Stimulated activated CD8-positive, alpha-beta memory T cell treated with anti-CD3 and anti-CD28 coated beads, Interleukin-7, amount 100 ng/mL, for 48 hours (primary cell): ENCODE measurements around the gene WDR5.
A peak's percentile ranks its signal among the peaks of the same experiment; 100 is the strongest.
"Not testable (repeated sequence)": the region's sequence is repeated elsewhere in the genome, so short reads cannot be mapped to it uniquely, and the experiment has no call there.

Experiments used
- DNase-seq, 2 donors: peaks; one replicate each; pipeline ENCODE4 v3.0.0-alpha.2; 2020; ENCODE audit warnings: low read depth in 1 of 2; ENCODE audit errors: extremely low read depth in 1 of 2

The WDR5 gene

DNA sequence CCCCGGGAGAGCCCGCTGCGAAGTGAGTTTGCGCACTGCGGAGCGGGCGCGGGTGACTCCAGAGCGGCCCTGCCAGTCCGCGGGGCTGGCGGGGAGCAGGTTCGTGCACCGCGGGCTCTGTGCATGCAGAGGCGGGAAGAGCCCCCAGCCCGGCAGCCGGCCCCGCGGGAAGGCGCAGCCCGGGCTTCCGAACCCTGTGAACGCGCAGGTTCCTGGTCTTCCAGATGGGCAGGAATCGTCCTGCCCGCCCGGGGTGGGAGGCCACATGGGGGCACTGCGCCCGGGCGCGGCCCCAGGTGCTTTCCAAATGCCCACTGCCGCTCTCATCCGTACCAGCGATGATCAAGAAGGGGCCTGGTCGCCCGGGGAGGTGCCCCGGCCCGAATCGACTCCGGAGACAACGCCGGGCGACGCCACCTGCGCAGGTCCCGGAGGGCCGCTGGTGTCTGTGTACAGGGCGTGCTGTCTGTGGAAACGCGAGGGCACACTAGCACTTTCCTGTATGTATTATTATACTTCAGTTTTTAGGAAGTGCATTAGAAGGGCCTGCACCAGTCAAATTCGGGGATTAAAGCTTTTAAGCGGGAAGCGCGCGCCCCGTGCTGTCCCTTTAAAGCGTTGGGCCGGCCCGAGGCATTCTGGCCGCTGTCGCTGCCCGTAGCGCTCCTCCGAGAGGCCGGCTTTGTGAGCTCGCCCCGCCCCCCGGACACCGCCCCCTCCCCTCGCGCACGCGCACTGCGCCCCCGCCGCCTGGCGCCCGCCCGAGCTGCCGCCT is at the start of gene WDR5:
Gene WDR5 (plus strand): TSS at position 740 of the 775 bp plus-strand sequence. CDS start 3,796 bp downstream, outside the sequence.
- peak; percentile 75 to 86 for DNase-seq

GRCh38 chr9:134088063-134088725 is 47.7 kb upstream of the WDR5 start:
- no peak for DNase-seq

DNA sequence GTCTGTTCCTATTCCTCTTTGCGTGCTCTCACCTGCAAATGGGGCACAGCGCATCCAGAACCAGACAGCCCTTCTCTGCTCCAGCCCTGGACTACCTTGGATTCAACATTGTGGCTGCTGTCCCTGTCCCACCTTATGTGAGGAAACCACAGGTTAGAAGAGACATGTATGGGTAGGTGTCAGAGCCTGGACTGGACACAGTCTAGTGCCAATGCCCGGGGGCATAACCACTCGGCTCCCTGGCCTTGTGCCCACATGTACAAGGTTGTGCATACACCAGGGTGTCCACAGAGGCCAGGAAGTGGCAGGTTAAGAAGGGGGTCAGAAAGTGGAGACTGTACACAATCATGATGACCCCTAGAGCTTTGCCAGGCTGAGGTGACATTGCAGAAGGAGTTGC is 45.9 kb upstream of the WDR5 start:
- no peak for DNase-seq

DNA sequence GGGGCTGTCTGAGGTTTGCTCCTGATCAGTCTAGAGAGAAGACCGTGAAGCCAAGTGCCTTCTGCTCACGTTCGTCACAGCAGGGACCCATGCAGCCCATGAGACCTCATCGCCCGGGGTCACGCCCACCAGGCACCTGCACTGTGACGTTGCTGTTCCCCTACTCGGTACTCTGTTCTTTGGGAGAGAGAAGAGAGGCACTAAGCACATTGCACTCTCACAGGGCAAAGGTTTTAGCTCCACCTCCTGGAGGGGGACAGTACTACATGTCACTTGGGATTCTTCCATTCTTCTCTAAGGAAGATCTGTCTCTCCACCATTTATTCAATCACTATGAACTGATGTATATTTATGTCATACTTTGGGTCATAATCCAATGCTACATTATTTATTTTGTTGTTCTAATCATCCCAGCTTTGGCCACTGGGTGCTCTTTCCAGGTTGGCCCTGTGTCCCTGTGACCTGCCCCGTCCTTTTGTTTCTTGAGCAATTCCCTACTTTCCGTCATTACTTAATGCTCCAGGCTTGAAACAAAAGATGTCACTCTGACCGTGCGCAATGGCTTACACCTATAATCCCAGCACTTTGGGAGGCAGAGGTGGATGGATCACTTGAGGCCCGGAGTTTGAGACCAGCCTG is 36.6 kb upstream of the WDR5 start:
- peak in 1 of 2 donors; percentile 37 for DNase-seq

DNA sequence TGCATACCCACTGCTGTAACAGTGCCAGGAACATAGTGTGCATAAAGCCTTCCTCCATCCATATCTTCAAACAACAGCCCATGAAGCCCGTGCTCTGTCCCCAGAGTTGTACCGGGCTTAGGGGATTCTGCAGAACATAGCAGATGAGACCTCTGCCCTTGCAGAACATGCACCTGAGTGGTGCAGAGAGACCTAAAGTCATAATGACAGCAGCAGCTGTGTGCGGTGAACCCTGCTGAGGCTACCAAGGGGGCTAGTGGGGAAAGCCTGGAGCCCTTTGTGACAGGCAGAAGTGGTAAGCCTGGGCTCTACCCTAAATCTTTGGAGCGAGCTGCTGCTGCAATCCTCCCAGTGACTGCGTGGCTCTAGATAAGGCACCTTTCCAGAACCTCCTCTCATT is 35.8 kb upstream of the WDR5 start:
- no peak for DNase-seq

GRCh38 chr9:134101133-134101532 is 34.7 kb upstream of the WDR5 start:
- DNase-seq = not testable (repeated sequence)

DNA sequence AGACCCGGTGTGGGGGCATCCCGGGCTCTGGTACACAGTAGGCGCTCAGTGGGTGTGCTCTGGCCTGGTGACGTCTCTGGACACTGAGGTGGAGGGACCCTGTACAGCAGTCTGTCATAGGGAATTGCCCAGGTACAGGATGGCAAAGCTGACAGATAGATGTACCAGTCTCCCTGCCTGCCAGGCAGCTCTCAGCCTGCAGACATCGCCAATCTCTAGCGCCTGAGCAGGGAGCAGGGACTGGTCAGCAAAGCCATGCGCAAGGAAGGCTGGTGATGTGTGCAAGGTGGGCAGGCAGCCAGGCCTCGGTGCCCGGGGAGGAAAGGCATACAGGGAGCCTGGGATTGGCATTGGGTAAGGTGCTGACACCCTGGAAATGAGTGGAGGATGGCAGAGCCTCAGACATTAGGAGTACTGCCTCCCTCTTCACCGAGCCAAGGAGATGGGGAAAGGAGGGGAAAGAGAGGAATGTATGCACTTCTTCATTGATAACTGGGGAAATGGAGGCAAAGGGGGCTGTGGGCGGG is 34.2 kb upstream of the WDR5 start:
- DNase-seq = no peak

DNA sequence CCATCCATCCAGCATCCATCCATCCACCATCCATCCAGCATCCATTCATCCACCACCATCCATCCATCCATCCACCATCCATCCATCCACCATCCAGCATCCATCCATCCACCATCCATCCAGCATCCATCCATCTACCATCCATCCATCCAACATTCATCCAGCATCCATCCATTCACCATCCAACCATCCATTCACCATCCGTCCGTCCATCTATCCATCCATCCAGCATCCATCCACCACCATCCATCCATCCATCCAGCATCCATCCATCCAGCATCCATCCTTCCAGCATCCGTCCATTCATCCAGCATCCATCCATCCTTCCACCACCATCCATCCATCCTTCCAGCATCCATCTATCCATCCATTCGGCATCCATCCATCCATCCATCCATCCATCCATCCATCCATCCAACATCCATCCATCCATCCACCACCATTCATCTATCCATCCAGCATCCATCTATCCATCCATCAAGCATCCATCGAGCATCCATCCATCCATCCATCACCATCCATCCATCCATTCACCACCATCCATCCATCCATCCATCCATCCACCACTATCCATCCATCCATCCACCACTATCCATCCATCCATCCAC is 32.4 kb upstream of the WDR5 start:
- DNase-seq = no peak

DNA sequence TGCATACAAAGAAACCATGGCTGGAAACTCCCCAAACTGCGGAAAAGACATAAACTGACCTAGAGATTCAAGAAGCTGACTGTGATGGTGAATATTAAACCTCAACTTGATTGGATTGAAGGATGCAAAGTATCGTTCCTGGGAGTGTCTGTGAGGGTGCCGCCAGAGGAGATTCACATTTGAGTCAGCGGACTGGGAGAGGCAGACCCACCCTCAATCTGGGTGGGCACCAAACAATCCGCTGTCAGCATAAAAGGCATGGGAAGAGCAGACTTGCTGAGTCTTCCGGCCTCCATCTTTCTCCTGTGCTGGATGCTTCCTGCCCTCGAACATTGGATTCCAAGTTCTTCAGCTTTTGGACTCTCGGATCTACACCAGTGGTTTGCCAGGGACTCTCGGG is 24.8 kb upstream of the WDR5 start:
- no peak for DNase-seq

DNA sequence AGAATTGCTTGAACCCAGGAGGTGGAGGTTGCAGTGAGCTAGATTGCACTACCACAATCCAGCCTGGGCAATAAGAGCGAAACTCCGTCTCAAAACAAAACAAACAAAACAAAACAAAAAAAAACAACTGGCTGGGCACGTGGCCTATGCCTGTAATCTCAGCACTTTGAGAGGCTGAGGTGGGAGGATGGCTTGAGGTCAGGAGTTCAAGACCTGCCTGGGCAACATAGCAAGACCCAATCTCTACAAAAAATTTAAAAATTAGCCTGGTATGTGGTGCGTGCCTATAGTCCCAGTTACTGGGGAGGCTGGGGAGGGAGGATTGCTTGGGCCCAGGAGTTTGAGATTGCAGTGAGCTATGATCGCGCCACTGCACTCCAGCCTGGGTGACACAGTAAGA is 23.3 kb upstream of the WDR5 start:
- DNase-seq = no peak

GRCh38 chr9:134118972-134119371 is 16.9 kb upstream of the WDR5 start:
- not testable (repeated sequence) for DNase-seq

DNA sequence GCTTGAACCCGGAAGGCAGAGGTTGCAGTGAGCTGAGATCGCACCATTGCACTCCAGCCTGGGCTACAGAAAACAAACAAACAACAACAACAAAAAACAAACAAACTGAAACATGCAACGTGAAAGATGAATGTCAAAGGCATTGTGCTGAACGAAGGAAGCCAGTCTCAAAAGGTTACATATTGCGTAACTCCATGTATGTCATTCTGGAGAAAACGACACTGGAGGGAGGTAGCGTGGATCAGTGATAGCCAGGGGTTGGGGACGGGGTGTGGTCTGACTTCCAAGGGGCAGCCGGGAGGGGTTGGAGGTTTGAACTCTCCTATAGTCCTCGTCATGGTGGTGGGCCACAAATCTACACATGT is 12.1 kb upstream of the WDR5 start:
- DNase-seq = no peak

- no peak for DNase-seq
Measured at GRCh38 chr9:134125413-134126095, 10.3 kb upstream of the WDR5 start.

DNA sequence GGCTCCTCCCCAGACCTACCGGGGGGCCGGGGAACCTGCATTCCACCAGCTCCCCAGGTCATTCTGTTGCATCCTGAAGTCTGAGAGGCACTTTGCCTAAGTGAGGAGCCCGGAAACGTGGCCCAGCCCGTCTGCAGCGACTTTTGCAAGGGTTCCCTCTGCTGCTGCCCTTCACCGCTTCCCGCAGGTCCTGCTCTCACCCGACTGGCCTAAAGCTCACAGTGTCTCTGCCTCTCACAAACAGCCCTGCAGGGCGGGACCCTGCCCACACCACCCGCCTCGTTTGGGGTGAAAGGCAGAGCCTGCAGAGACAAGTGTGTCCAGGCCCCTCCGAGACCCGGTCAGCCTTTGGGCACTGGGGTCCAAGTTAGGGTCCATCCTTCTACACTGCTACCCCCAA is 9.5 kb upstream of the WDR5 start:
- no peak for DNase-seq

GRCh38 chr9:134127065-134127580 is 8.8 kb upstream of the WDR5 start:
- no peak for DNase-seq

- no peak for DNase-seq
Measured at GRCh38 chr9:134127616-134128015, 8.3 kb upstream of the WDR5 start.

GRCh38 chr9:134128727-134129679 is 6.9 kb upstream of the WDR5 start:
- DNase-seq = no peak

DNA sequence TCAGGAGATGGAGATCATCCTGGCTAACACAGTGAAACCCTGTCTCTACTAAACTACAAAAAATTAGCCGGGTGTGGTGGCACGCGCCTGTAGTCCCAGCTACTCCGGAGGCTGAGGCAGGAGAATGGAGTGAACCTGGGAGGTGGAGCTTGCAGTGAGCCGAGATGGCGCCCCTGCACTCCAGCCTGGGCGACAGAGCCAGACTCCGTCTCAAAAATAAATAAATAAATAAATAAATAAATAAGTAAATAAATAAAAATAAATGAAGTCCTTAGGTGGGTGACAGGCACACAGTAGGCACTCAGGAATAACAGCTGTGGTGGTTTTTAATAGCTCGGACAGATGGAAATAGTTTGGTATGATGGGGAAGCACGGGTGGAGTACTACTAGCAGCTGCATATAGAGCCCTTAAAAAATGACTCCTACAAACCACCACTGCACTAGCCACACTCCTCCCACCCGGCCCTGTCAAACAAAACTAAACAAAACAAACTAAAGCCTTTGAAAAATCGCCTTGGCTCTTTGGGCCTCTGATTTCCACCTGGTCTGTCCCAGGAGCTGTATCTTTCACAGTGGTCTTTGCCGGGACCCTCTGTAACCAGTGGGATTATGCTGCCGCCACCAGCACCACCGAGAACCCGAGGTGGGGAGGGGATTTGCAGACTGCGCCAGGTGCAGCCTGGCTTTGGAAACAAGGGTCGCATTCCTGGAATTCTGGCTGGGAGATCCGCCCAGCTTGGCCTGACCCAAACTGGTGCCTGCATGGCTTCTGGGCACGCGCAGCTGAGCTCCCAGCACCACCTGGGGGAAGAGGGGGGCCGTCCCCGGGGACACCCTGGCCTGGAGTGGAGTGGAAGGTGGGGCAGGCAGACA is 5.1 kb upstream of the WDR5 start:
- no peak for DNase-seq
